Activated T-helper 9 cell treated with anti-CD3 and anti-CD28 coated beads, Interleukin-2, amount 50 U/mL, for 16 hours (primary cell): ENCODE measurements around the gene TGM1.

Experiments
- DNase-seq: peaks from one replicate; pipeline ENCODE4 v3.0.0-alpha.2; 2020; ENCODE audit warnings: low read depth

The TGM1 gene

DNA sequence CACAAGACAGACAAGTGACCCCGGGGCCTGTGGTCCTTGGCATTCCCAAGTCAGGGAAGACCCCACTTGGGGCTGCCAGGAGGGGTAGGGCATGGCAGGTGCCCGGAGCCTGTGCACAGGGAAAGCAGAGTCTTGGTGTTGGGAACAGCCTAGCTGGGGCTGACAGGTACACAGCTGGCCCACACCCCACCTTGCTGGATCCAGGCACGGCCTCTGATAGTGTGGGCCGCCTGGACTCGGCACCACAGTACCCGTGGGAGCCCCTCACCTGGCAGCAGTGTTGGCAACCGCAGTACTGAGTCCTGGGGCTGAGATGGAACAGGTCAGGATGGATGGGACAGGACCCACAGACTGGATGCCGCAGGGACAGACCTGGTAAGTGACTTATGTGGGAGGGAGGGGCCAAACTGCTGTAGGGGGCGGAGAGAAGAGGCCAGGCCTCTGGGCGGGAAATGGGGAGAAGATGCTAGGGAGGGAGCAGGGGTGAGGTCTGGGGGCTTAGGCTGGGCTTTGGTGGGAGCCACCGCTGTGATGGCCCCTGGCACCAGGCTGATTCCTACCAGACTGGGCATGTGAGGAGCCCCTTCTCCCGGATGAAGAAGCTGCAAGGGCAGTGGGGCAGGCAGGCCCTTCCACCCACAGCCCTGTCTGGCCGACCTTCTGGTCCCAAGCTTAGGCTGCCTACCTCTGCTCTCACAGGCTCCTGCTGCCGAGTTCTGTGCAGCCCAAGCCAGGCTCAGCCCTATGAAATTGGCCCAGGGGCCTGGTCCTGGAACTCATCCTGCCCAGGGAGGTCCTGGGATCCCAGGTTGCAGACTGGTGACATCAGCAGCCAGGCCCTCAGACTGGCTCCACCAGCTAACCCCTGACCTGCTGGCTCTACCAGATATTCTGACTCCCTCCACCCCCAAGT lies at the start of gene TGM1:
Gene TGM1, minus strand, starts transcription at position 357 of the 913 bp plus-strand sequence. CDS start 825 bp downstream, outside the sequence.
- no peak for DNase-seq

DNA sequence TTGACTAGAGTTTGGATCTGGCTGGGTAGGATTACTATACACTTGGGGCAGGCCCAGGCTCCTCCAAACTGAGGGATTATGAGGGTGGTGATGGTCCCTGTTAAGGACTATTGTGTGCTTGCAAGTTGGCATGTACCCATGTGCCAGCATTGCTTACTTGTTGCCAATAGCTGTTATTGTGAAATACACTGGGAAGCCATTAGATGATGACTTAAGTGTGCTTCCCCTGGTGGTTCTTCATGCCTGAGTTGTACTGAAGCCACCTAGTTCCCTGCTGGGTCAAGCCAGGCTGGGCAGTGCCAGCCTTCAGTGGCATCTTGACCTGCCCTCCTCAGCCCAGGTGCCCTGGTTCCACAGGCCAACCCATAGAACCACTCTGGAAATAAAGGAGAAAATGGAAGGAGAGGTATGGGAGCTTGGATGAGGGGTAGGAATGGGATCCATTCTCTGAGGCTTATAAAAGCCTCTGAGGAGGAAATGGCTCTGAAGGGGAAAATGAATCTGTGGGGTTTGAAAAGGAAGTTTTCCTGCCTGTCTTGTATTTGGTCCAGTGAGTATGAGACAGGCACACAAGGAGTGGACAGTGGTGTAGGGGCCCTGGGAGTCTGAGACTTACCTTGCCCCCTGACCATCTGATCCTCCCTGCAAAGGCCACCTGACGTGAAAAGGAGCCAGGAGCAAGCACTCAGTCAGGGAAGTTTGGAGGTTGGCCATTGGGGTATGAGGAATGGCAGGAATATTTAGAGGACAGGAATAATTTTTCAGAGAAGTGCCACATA lies 49.0 kb upstream of the TGM1 start:
- no peak for DNase-seq

DNA sequence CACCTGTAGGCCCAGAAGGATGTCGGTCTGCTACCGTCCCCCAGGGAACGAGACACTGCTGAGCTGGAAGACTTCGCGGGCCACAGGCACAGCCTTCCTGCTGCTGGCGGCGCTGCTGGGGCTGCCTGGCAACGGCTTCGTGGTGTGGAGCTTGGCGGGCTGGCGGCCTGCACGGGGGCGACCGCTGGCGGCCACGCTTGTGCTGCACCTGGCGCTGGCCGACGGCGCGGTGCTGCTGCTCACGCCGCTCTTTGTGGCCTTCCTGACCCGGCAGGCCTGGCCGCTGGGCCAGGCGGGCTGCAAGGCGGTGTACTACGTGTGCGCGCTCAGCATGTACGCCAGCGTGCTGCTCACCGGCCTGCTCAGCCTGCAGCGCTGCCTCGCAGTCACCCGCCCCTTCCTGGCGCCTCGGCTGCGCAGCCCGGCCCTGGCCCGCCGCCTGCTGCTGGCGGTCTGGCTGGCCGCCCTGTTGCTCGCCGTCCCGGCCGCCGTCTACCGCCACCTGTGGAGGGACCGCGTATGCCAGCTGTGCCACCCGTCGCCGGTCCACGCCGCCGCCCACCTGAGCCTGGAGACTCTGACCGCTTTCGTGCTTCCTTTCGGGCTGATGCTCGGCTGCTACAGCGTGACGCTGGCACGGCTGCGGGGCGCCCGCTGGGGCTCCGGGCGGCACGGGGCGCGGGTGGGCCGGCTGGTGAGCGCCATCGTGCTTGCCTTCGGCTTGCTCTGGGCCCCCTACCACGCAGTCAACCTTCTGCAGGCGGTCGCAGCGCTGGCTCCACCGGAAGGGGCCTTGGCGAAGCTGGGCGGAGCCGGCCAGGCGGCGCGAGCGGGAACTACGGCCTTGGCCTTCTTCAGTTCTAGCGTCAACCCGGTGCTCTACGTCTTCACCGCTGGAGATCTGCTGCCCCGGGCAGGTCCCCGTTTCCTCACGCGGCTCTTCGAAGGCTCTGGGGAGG lies 47.9 kb upstream of the TGM1 start, which contains the start of gene LTB4R:
Gene LTB4R, plus strand, starts transcription at position 857 of the 959 bp plus-strand sequence. CDS start 4,150 bp downstream, outside the sequence.
- DNase-seq = peak; percentile 51

DNA sequence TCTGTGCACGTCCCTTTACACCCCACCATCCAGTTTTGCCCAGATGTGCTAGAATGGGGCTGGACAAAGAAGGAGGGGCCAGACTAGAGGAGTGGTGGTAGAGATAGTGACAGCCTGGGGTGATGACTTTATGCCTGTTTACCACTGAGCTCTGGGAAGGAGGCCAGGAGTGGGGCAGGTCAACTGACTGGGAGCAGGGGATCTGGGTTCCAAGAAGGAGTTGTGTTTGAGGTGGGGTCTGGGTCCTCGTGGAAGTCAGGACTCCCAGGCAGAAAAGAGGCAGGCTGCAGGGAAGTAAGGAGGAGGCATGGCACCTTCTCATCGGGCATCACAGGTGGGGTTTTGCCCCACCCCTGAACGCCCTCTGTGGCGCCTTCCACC lies 47.3 kb upstream of the TGM1 start:
- DNase-seq = no peak

DNA sequence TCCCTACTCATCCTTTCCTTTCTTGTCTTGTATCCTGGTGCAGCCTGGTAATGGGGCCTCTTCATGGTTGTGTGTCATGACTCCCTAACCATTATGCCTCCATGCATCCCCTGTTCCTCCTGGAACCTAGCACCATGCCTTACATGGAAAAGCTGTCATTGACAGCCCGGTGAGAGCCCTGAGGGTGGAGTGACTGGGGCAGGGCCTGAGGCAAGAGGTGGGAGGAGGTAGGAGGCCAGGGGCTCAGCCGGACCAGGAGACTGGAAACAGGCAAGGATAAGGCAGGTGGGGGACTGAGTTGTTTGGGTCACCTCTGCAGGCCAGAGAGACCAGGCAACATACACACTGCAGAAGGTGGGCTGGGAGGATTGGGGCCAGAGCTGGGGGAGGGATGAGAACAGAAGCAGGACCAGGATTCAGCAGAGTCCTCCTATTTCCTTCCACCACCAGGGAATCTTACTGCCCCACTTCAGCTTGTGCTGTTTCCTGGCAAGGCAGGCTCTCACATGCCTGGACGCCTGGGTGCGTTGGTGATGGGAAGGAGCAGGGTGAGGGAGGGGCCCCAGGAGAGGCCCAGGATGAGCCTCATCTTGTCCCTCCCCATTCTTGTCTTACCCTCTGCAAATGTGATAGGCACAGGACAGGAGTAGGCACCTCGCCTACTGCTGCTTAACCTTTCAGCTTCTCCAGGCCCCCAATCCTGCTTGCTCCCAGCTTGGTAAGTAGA lies 46.7 kb upstream of the TGM1 start, which contains the start of gene LTB4R2:
Gene LTB4R2, plus strand, starts transcription at position 603 of the 727 bp plus-strand sequence. CDS start 525 bp downstream, outside the sequence.
- DNase-seq = no peak

DNA sequence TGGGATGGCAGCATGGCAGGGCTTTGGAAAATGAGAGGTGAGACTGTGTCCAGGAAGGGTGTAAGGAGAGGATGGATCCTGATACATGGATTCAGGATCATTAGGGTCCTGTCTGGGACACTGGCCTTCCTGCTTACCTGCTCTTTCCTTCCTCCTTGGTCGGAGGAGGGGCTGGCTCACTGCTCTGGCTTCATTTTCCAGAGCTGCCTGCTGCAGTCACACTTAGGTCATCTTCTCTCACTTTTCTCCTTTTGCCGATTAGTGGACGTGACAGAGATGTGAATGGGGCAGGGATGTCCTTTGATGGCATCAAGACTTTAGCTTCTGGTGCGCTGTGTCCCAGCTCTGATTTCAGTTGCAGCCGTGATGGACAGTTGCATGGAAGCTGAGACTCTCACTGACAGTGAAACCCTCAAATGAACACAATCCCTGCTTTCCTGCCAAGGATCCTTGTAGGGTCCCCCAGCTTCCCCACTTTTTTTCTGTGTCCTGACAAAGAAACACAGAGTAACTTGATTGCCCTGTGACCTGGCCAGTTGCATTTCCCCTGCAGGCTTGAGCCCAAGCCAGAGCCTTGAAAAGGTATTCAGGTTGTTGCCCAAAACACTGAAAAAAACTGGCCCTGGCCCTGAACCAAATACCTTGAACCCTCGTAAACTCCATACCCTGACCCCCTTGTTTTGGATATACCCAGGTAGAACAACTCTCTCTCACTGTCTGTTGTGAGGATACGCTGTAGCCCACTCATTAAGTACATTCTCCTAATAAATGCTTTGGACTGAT lies 45.6 kb upstream of the TGM1 start:
- DNase-seq = no peak

DNA sequence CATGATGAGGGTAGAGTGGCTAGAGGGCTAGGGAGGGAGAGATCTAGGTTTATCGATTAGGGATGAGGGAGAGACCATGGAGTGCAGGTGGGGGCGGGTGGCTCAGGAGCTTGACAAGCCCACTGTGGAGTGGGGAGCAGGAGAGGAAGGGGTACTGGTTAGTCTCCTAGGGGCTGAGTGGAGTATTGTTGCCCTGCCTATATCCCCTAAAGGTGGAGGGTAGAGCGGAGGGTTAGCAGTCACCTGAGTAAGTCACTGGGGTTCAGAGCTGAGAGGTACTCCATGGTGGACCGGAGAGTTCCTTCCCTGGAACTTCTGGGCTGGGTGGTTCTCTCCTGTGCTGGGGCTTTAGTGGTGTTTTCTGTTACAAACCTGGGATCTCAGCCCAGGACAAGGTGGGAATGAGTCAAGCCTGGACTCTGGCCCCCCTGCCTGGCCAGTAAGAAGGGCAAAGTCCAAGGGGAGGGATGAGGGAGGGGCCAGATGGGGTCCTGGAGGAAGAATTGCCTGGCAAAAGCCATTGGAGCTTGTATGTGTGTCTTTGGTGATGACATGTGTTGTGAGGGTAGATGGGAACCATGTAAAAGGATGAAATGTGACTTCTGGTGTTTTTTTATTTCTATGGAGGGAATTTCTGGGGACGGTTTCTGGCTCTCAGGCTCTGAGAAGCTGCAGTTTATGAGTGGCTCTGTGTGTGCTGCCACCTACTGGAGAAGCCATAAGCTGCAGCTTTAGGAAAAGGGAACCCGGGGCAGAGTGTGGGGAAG lies 44.8 kb upstream of the TGM1 start, which contains the start of gene CIDEB:
Gene CIDEB, minus strand, starts transcription at position 403 of the 767 bp plus-strand sequence. Its CDS starts 119 bp downstream, at position 284.
- peak; percentile 37 for DNase-seq

DNA sequence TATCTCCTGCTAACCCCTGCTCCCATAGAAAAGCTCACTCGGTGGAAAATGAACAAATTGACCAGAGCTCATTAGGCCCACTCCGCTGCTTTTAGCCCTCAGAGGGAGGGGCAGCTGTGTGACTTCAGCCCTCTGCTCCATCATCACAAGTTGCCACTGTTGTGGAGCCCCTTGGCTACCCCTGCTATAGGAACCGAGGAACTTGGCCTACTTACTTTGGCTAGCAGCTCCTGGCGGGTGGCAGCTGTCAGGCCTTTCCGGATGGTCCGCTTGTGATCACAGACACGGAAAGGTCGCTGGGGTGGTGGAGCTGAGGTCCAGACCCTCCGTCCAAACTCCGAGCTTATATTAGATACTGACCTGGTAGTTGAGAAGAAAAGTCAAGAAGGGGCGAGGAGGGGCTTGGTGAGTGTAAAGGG lies 44.2 kb upstream of the TGM1 start:
- no peak for DNase-seq

DNA sequence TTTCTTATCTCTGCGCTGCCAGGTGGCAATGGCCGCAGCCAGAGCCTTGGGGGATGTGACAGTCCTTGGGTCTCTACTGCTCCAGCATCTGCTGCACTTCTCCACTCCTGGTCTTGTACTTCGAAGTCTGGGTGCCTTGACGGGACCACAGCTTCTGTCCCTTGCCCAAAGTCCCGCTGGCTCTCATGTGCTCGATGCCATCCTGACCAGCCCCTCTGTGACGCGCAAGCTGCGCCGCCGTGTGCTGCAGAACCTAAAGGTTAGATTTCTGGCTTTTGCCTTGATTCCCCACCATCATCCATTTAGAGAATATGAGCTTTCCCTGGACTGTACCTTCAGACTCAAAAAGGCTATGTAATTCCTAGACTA lies 41.0 kb upstream of the TGM1 start:
- no peak for DNase-seq

DNA sequence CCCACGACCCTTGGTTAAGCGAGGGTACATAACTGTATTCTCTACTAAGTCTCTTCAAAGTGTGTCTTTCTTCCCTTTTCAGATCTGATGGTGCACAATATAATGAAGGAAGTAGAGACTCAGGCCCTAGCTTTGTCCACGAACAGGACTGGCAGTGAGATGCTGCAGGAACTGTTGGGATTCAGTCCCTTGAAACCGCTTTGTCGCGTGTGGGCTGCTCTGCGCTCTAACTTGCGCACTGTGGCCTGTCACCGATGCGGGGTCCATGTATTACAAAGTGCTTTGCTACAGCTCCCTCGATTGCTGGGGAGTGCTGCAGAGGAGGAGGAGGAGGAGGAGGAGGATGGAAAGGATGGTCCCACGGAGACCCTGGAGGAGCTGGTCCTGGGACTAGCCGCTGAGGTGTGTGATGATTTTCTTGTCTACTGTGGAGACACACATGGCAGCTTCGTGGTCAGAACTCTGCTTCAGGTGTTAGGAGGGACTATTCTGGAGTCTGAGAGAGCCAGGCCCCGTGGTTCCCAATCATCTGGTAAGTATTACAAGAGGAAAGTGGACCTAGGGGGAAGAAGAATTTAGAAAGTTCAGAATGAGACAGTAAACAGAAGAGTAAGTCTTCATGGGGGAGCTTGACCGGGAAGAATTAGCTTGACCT lies 37.5 kb upstream of the TGM1 start:
- DNase-seq = no peak

DNA sequence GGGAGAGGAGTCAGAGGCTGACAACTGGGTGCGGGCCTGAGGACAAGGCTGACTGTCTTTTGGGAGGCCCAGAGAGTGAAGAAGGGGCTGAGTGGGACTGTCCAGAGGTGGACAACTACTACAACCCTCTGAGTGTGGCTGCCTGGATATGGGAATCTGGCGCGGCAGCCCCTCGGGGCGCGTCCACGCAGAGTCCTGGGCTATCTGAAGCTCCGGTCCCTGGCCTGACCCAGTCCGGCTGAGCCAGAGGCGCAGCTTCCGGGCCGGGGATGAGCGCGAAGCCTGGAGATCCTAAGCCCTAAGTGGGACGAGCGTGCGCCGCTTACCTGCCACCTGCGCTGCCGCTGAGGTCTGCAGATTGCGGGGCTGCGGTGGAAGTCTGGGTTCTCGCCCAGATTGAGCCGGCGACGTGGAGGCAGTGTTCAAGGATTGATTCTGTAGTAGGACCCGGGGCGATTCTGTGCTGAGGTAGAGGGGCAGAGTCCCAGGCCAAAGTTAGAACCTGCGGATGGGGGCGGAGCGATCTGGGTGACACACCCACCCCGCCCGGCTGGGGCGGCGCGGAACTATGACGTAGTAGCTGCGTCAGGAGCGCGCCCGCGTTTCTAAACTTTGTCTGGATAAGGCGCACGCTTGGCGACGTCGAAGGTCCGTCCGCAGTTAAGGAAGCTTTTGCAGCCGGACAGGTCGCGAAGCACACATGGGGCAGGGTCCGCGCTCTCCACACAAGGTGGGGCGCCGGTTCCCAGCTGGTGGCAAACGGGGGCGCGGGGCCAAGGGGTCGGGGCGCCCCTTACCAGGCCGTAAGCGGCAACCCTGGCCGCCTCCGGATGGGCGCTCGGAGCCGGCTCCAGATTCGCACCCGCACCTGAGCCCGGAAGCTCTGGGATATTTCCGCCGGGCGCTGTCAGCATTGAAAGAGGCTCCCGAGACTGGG lies 36.5 kb upstream of the TGM1 start, which contains the start of the genes DHRS1 and NOP9:
Gene DHRS1, minus strand, starts transcription at position 526 of the 937 bp plus-strand sequence. CDS start 674 bp downstream, outside the sequence.
Gene NOP9, plus strand, starts transcription at position 596 of the 937 bp plus-strand sequence. Its CDS starts 105 bp downstream, at position 701.
- peak; percentile 88 for DNase-seq

DNA sequence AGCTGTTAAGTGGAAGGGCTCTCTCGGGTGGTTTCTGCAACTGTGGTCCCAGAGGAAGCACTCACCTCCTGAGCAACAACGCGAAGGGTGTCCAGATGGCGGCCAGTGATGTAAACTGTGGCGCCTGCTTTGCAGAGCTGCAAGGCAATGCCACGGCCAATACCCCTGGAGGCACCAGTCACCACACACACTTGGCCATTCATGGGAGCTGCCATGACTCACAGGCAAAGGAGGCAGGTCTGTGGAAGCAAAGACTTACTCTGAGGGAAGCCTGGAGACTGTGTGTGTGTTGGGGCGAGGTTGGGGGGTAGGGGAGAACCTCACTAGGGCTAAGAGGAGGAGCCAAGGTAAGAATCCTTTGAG lies 35.9 kb upstream of the TGM1 start:
- no peak for DNase-seq

DNA sequence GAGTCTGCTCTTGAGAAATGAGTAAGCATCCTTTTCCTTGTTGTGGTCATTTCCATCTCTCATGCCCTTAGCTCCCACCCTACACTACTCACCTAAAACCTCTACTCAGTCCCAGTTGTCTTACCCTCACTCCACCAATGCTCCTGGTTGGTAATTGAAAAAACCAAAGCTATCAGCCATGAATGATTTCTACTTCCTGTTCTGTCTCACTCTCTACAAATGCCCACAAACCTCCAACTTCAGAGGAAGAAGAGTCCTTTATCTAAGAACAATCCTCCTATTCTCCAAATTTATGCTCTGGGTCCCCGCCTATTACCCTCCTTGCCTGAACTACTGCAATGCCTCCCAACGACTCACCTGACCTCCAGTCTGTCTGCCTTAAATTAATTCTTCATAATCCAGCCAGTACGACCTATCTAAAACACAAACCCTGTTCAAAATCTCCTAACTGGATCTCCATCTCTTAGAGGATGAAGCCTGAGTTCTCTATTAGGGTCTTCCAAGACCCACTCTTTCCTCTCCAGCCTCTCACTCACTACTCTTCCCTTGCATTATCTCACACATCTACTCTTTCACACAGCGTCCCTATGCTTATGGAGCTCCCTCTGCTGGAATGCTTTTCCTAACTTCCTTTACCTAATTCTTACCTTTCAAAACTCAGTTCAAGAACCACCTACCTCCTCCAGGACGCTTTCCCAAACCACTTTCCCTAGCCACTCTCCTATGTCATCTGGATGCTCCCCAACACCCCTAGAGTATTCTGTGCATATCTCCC lies 34.4 kb upstream of the TGM1 start:
- no peak for DNase-seq

DNA sequence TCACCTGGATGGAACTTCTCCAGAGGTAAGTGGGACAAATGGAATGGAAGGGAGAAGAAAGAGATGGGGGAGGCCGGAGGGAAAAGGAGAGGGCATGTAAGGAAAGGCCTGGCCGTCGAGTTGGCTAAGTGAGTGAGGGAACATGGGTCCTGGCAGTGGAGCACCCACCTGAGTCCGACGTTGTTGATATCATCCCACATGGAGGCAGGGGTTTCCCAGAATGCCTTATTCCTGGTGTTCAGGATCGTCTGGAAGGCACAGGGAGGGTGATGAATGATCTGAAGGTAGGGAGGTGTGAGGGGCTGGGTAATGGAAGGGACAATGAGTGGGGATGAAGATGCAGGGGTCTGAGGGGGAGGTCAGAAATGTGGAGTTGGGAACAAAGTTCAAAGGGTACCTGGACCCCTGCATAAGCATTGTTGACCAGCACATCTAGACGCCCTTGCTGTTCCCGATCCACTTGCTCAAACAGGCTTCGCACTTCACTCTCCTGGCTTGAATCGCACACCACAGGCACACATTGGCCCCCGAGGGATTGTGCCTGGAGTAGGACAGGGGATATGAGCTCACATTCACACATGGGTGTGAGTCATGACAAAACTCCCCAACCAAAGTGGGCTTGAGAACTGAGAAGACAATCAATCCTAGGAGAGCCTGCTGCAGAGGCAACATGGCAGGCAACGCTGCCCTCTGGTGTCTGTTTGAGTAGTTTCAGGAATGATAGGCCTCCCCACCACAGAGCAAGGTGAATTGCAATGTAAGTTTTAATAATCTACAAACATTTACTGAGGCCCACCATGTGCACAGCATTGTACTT lies 33.6 kb upstream of the TGM1 start:
- peak; percentile 59 for DNase-seq

DNA sequence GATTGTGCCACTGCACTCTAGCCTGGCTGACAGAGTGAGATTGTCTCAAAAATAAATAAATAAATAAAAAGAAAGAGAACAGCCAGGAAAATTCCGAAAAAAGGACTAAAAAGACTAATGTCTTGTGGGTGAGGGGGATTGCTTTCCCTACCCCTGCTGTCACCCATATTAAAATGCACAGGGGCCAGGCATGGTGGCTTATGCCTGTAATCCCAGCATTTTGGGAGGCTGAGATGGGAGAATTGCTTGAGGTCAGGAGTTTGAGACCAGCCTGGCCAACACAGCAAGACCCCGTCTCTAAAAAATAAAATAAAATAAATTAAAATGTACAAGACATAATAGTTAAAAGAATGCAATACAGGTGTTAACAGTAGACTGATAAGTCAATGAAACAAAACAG lies 30.5 kb upstream of the TGM1 start:
- DNase-seq = no peak
